WERI-Rb-1 (cell line): Measurements from ENCODE around the gene GPC5.

Source experiments
- DNase-seq: peaks from one replicate; pipeline ENCODE4 v3.0.0-alpha.2; 2020
- H3K27ac ChIP-seq: fragments of 250-450 bp; sonication (Bioruptor Pico); 2 replicates; pipeline ENCODE4 v1.5.1; 2020; ENCODE audit warnings: mild to moderate bottlenecking, moderate library complexity
- H3K27me3 ChIP-seq: fragments of 250-450 bp; sonication (Bioruptor Pico); 2 replicates; pipeline ENCODE4 v1.5.1; 2021; ENCODE audit warnings: mild to moderate bottlenecking, low read depth, moderate library complexity; ENCODE audit not compliant: insufficient read depth, severe bottlenecking
- H3K36me3 ChIP-seq: fragments of 250-450 bp; sonication (Bioruptor Pico); 2 replicates; pipeline ENCODE4 v1.5.1; 2020; ENCODE audit warnings: mild to moderate bottlenecking, moderate library complexity
- H3K4me3 ChIP-seq: 2 replicates; pipeline ENCODE4 v1.5.1; 2011; ENCODE audit warnings: low read depth, mild to moderate bottlenecking, control low read depth, low read length
- H3K9me3 ChIP-seq: fragments of 250-450 bp; sonication (Bioruptor Pico); 2 replicates; pipeline ENCODE4 v1.5.1; 2021; ENCODE audit warnings: mild to moderate bottlenecking, moderate library complexity; ENCODE audit not compliant: severe bottlenecking
- CTCF ChIP-seq: IDR thresholded peaks from 2 replicates; pipeline ENCODE4 v1.5.1; 2011; ENCODE audit warnings: low read depth, mild to moderate bottlenecking, control low read depth, inconsistent platforms, low read length

The GPC5 gene

DNA sequence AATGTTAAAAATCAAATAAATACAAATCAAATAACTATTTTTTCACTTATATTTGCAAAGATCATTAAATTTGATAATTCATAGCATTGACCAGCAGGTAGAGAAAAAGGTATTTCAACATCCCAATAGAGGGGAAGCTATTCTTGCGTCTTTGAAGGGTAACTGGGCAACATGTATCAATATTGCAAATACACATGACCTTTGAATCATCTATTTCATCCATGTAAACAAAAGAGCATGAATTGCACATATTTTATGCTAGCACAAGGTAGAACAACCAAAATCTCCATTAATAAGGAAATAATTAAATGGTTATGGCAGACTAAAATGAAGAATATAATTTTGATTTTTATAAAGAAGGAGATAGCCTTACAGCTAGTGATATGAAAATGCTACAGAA is 372.8 kb downstream of the GPC5 start:
- H3K4me3 ChIP-seq, result no peak overlapping the region
- H3K27ac ChIP-seq, result no peak overlapping the region
- H3K36me3 ChIP-seq, result no peaks in the 10 kb centered on the region
- no peaks in the 10 kb centered on the region for H3K27me3 ChIP-seq
- DNase-seq, result no peak
- no peak for TF ChIP-seq CTCF
- no peaks in the 10 kb centered on the region for H3K9me3 ChIP-seq

DNA sequence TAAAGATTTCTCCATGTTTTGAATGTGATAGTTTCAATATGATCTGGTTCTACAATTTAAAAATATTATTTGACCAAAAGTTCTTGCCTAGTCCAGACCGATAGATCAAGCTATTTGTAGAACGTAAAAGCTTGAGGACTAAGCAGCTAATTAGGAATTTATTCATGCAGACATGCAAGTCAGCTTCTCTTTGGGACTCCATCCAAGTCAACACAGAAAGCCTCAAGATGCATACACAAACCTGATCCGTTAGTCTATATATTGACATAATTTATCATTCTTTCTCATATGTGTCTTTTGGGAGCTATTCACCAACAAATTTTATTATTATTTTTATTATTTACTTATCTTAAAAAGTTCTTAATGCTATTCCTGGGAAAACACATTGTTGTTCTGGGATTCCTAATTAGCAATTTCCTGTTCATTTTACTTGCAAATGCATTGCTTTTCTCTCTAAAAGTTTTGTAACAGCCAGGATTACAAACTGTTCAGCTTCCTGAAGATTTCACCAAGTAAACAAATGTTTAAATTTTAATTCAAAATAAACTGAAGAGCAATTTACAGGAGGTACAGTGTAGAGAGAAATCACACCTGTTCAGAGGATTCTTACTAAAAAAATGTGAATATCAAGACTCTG is 375.3 kb downstream of the GPC5 start:
- no peaks in the 10 kb centered on the region for H3K27me3 ChIP-seq
- no peak overlapping the region for H3K27ac ChIP-seq
- H3K36me3 ChIP-seq, result no peaks in the 10 kb centered on the region

DNA sequence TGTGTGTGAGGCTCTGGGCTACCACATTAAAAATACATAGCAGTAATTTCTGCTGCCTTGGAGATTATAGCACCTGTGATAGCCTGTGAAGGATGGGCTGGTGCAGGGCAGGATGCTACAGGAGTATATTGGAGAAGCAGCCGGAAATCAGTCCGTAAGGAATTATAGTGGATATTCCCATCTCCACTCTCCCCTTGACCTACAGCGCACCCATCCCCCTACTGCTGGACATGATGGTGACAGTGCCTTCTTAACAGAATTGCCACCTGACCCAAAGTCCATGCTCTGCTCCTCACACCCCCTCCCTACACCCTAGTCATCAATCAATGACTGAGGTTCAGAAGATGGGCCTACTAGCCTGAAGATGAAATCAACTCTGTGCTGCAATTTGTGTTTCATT is 376.0 kb downstream of the GPC5 start:
- TF ChIP-seq CTCF, result no peak
- no peaks in the 10 kb centered on the region for H3K9me3 ChIP-seq
- H3K36me3 ChIP-seq, result no peaks in the 10 kb centered on the region
- no peak for DNase-seq
- H3K27me3 ChIP-seq, result no peaks in the 10 kb centered on the region
- no peak overlapping the region for H3K4me3 ChIP-seq
- no peak overlapping the region for H3K27ac ChIP-seq

More for the DNA sequence above, 375.3 kb downstream of the GPC5 start:
- DNase-seq, result no peak
- Histone ChIP-seq H3K9me3 (no peaks in the 10 kb centered on the region), H3K4me3 (no peak overlapping the region)
- no peak for TF ChIP-seq CTCF

DNA sequence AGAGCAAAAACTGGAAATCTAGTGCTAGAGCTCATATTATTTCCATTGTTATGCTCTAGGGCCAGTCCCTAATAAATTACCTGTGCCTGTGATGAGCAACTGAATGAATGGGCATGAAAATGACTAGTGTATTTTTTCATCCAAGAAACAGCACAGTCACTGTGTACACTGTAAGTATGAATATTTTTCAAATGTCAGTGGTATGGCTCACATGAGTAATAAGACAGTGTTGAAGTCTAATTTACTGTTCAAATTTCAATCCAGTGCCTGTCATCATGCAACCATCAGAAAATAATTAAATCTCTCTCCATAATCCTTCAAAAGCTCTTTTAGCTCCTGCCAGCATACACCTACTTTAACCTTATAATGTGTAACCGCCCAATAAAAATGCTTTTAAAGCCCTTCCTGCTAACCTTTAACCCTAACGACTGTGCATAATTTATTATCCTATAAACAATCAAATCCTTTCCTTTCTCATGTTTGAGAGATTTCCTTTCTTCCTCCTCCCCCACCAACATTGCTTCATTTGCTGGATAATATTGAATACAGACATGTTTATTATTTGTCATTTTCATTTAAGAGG is 378.3 kb downstream of the GPC5 start:
- Histone ChIP-seq H3K36me3 (no peaks in the 10 kb centered on the region), H3K9me3 (no peaks in the 10 kb centered on the region), H3K4me3 (no peak overlapping the region), H3K27ac (peak overlapping the region; percentile 42), H3K27me3 (no peaks in the 10 kb centered on the region)
- DNase-seq, result no peak
- no peak for TF ChIP-seq CTCF

DNA sequence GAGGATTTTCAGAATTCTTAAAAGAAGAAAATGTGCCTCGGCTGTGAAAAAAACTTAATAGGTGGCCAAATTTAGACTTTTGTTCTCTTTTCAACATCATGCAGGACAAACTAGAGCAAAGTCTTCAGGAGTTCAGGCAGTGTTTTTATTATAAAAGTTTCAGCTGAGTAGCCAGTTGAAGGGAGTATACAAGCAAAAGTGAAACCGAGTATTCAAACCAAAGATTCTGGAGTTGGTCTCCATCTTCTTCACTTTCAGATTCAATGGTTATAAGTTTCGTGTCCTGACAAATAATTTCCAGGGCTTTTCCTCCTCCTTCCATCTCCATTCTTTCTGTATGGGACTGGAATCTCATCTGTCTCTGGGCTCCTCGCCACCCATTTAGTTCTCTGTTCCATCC is 379.7 kb downstream of the GPC5 start:
- no peaks in the 10 kb centered on the region for H3K27me3 ChIP-seq
- no peak for DNase-seq
- TF ChIP-seq CTCF, result no peak
- H3K36me3 ChIP-seq, result no peaks in the 10 kb centered on the region
- no peak overlapping the region for H3K4me3 ChIP-seq
- H3K9me3 ChIP-seq, result no peaks in the 10 kb centered on the region
- H3K27ac ChIP-seq, result no peak overlapping the region
